Measurements from ENCODE around the gene TBX22.

The TBX22 gene, protein sequence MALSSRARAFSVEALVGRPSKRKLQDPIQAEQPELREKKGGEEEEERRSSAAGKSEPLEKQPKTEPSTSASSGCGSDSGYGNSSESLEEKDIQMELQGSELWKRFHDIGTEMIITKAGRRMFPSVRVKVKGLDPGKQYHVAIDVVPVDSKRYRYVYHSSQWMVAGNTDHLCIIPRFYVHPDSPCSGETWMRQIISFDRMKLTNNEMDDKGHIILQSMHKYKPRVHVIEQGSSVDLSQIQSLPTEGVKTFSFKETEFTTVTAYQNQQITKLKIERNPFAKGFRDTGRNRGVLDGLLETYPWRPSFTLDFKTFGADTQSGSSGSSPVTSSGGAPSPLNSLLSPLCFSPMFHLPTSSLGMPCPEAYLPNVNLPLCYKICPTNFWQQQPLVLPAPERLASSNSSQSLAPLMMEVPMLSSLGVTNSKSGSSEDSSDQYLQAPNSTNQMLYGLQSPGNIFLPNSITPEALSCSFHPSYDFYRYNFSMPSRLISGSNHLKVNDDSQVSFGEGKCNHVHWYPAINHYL

GRCh38 chrX:80014141-80014940 lies at the start of gene TBX22:
TSS of gene TBX22 (plus strand) at chrX:80014753. CDS start at chrX:80022270, 7,517 bp downstream.
- ChIA-PET POLR2A (no interaction called here), CTCF (no interaction called here)
- no peak for DNase-seq (ENCODE audit: extremely low spot score)
- no peak for TF ChIP-seq SP1 (IDR thresholded peaks at IDR 0.05)
- no peak for TF ChIP-seq SUZ12 (IDR thresholded peaks at IDR 0.05)
- TF ChIP-seq LEF1 (IDR thresholded peaks at IDR 0.05; ENCODE audit: borderline replicate concordance) = no peak
- no peak for TF ChIP-seq BHLHE40 (IDR thresholded peaks at IDR 0.05; ENCODE audit: borderline replicate concordance)
- no peak for TF ChIP-seq NFRKB (IDR thresholded peaks at IDR 0.05)
- no peak for TF ChIP-seq TARDBP (IDR thresholded peaks at IDR 0.05)
- TF ChIP-seq ELF4 (IDR thresholded peaks at IDR 0.05) = no peak
- TF ChIP-seq PKNOX1 (IDR thresholded peaks at IDR 0.05) = no peak
- no peak for TF ChIP-seq HDGF (IDR thresholded peaks at IDR 0.05; ENCODE audit: borderline replicate concordance)
- no peak for TF ChIP-seq FOXK2 (IDR thresholded peaks at IDR 0.05)
- no peak for TF ChIP-seq FOXM1 (IDR thresholded peaks at IDR 0.05; ENCODE audit: borderline replicate concordance)
- no peak for TF ChIP-seq L3MBTL2 (conservative IDR thresholded peaks at IDR 0.05)
- no peak for TF ChIP-seq ZNF384 (IDR thresholded peaks at IDR 0.05)
- TF ChIP-seq FOXA1 (IDR thresholded peaks at IDR 0.05) = no peak
- TF ChIP-seq ARNT (IDR thresholded peaks at IDR 0.05) = no peak
- TF ChIP-seq CTBP1 (IDR thresholded peaks at IDR 0.05; ENCODE audit: borderline replicate concordance) = no peak

GRCh38 chrX:79975605-79976004 lies 38.9 kb upstream of the TBX22 start:
- ChIA-PET CTCF (no interaction called here), POLR2A (no interaction called here)
- no peak for DNase-seq (ENCODE audit: extremely low spot score)
- TF ChIP-seq CTBP1 (IDR thresholded peaks at IDR 0.05; ENCODE audit: borderline replicate concordance) (no peak), PKNOX1 (IDR thresholded peaks at IDR 0.05) (no peak)

DNA sequence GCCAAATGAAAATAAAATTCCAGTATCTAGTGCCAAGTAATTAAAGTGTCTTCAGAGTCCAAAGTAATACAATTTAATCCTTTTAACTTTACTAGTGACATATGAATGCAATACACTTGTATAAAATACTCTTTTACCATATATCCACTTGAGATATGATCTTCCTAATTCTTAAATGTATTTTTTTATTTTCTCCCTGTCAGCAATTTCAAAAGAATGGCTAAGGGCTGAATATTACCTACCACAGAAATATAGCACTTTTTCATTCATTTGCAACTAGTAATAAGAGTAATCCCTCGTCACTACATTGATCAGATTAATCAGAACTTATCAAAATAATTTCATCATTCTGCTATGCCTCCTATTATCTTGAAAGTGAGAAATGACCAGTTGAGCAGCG lies 10.1 kb upstream of the TBX22 start:
- ChIA-PET CTCF (no interaction called here), POLR2A (no interaction called here)
- DNase-seq (ENCODE audit: extremely low spot score) = no peak
- TF ChIP-seq SP1 (IDR thresholded peaks at IDR 0.05) (no peak), PKNOX1 (IDR thresholded peaks at IDR 0.05) (no peak), LEF1 (IDR thresholded peaks at IDR 0.05; ENCODE audit: borderline replicate concordance) (no peak), ARNT (IDR thresholded peaks at IDR 0.05) (no peak), ELF4 (IDR thresholded peaks at IDR 0.05) (no peak), TARDBP (IDR thresholded peaks at IDR 0.05) (no peak), FOXK2 (IDR thresholded peaks at IDR 0.05) (no peak), ZNF384 (IDR thresholded peaks at IDR 0.05) (no peak), BHLHE40 (IDR thresholded peaks at IDR 0.05; ENCODE audit: borderline replicate concordance) (no peak), CTBP1 (IDR thresholded peaks at IDR 0.05; ENCODE audit: borderline replicate concordance) (no peak), HDGF (IDR thresholded peaks at IDR 0.05; ENCODE audit: borderline replicate concordance) (no peak), FOXA1 (IDR thresholded peaks at IDR 0.05) (no peak), L3MBTL2 (conservative IDR thresholded peaks at IDR 0.05) (no peak), SUZ12 (IDR thresholded peaks at IDR 0.05) (no peak), FOXM1 (IDR thresholded peaks at IDR 0.05; ENCODE audit: borderline replicate concordance) (no peak), NFRKB (IDR thresholded peaks at IDR 0.05) (no peak)

DNA sequence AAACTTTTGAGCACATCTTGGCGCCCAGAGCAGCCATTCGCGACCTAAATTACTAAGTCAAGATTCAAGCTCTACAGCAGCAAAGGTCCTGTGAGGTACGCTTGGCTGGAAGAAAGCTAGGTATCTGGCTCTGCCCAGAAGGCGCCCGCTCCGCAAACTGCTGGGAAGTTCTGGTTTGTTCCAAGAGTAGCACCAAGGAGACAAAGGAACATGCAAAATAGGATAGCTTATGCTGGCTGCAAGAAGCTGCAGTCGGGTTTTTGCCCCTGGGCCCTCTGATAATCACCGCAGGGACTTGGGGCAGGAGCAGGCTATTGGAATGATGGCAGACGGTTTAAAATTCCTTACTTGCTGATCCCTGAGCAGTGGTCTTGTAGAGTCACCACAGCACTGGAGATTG lies 3.0 kb upstream of the TBX22 start:
- no peak for DNase-seq (ENCODE audit: extremely low spot score)
- ChIA-PET POLR2A (no interaction called here), CTCF (no interaction called here)
- no peak for TF ChIP-seq TARDBP (IDR thresholded peaks at IDR 0.05)
- TF ChIP-seq ELF4 (IDR thresholded peaks at IDR 0.05) = no peak
- no peak for TF ChIP-seq FOXM1 (IDR thresholded peaks at IDR 0.05; ENCODE audit: borderline replicate concordance)
- TF ChIP-seq FOXA1 (IDR thresholded peaks at IDR 0.05) = no peak
- no peak for TF ChIP-seq FOXK2 (IDR thresholded peaks at IDR 0.05)
- TF ChIP-seq PKNOX1 (IDR thresholded peaks at IDR 0.05) = no peak
- no peak for TF ChIP-seq NFRKB (IDR thresholded peaks at IDR 0.05)
- TF ChIP-seq ZNF384 (IDR thresholded peaks at IDR 0.05) = no peak
- TF ChIP-seq CTBP1 (IDR thresholded peaks at IDR 0.05; ENCODE audit: borderline replicate concordance) = no peak
- no peak for TF ChIP-seq BHLHE40 (IDR thresholded peaks at IDR 0.05; ENCODE audit: borderline replicate concordance)
- no peak for TF ChIP-seq SP1 (IDR thresholded peaks at IDR 0.05)
- TF ChIP-seq SUZ12 (IDR thresholded peaks at IDR 0.05) = no peak
- no peak for TF ChIP-seq HDGF (IDR thresholded peaks at IDR 0.05; ENCODE audit: borderline replicate concordance)

- no peak for DNase-seq (ENCODE audit: extremely low spot score)
- CTCF ChIA-PET = no interaction called here
- TF ChIP-seq ZNF384 (IDR thresholded peaks at IDR 0.05) (no peak), PKNOX1 (IDR thresholded peaks at IDR 0.05) (no peak), SUZ12 (IDR thresholded peaks at IDR 0.05) (no peak), ELF4 (IDR thresholded peaks at IDR 0.05) (no peak), SP1 (IDR thresholded peaks at IDR 0.05) (no peak), TARDBP (IDR thresholded peaks at IDR 0.05) (no peak), FOXM1 (IDR thresholded peaks at IDR 0.05; ENCODE audit: borderline replicate concordance) (no peak), L3MBTL2 (conservative IDR thresholded peaks at IDR 0.05) (no peak), HDGF (IDR thresholded peaks at IDR 0.05; ENCODE audit: borderline replicate concordance) (no peak), NFRKB (IDR thresholded peaks at IDR 0.05) (no peak), FOXA1 (IDR thresholded peaks at IDR 0.05) (no peak), ARNT (IDR thresholded peaks at IDR 0.05) (no peak), CTBP1 (IDR thresholded peaks at IDR 0.05; ENCODE audit: borderline replicate concordance) (no peak), BHLHE40 (IDR thresholded peaks at IDR 0.05; ENCODE audit: borderline replicate concordance) (no peak), FOXK2 (IDR thresholded peaks at IDR 0.05) (no peak), LEF1 (IDR thresholded peaks at IDR 0.05; ENCODE audit: borderline replicate concordance) (no peak)
- POLR2A ChIA-PET = no interaction called here
These were observed 1.6 kb downstream of the TBX22 start for GRCh38 chrX:80016182-80016581.
